Measurements from ENCODE around the gene PGS1. TPM values are rescaled to one million over a fixed set of nuclear protein-coding genes. Genes with fewer than 3 reads are reported as not detected.

Gene PGS1
- total and polyA plus RNA-seq, 2 experiments from 2014 or later, result 30.4 to 42.5 TPM

DNA sequence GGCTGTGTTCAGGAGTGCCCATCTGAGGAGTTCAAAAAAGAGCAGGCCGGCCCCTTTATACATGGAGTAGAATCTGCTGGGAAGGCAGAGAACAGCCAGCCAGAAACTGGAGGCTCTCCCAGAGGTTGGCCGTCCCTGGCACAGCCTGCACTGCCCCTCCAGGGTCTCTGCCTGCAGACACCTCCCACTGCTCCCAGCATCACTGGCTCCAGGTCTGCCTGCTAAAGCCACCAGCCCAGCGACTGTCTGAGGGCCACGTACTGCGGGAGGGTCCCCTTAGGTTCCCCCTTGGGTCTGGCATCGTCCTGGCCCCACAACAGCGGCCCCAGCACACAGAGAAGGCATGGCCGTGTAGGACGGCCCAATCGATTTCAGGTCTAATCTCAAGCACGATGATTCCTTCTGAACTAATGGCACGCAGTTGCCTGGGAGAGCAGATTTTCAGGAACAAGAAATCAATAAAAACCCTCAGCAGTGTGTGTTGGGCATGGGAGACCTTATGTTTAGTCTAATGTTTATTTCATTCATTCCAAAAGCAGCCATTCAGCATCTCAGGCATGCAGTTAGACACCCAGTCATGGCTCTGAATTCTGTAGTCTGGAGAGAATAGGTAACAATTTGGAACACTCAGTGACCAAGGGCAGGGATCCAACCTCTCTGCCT lies 95.6 kb downstream of the PGS1 start:
- no peak for TF ChIP-seq EZH2 (IDR thresholded peaks at IDR 0.05; ENCODE audit: borderline replicate concordance)
- TF ChIP-seq, protein P1, sequence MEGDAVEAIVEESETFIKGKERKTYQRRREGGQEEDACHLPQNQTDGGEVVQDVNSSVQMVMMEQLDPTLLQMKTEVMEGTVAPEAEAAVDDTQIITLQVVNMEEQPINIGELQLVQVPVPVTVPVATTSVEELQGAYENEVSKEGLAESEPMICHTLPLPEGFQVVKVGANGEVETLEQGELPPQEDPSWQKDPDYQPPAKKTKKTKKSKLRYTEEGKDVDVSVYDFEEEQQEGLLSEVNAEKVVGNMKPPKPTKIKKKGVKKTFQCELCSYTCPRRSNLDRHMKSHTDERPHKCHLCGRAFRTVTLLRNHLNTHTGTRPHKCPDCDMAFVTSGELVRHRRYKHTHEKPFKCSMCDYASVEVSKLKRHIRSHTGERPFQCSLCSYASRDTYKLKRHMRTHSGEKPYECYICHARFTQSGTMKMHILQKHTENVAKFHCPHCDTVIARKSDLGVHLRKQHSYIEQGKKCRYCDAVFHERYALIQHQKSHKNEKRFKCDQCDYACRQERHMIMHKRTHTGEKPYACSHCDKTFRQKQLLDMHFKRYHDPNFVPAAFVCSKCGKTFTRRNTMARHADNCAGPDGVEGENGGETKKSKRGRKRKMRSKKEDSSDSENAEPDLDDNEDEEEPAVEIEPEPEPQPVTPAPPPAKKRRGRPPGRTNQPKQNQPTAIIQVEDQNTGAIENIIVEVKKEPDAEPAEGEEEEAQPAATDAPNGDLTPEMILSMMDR (IDR thresholded peaks at IDR 0.05; ENCODE audit: poor library complexity), result no peak
- TF ChIP-seq EZH2phosphoT487 (IDR thresholded peaks at IDR 0.05; ENCODE audit: low read depth, severe bottlenecking, unreplicated experiment), result no peak
- Histone ChIP-seq H3K4me2 (no peak overlapping the region), H3K4me1 (ENCODE audit: insufficient read depth) (no peaks in the 10 kb centered on the region), H3K9me3 (ENCODE audit: low read depth) (no peaks in the 10 kb centered on the region), H3K4me3 (no peak overlapping the region), H3K9me2 (replicated peaks; ENCODE audit: insufficient read depth) (no peaks in the 10 kb centered on the region), H3K27ac (no peak overlapping the region), H3K79me2 (no peaks in the 10 kb centered on the region), H2AFZ (no peak overlapping the region), H3K36me3 (replicated peaks; ENCODE audit: insufficient read depth, low read depth) (no peaks in the 10 kb centered on the region), H4K20me1 (ENCODE audit: insufficient read depth, poor library complexity, severe bottlenecking) (no peaks in the 10 kb centered on the region), H3K27me3 (no peaks in the 10 kb centered on the region)
- DNase-seq (ENCODE audit: low spot score), result no peak
- 92% methylated on average over 12 of the region's 12 CpGs for WGBS (ENCODE audit: low lambda C conversion rate, missing lambda C conversion rate)

Small RNA genes within 50 kb of the gene (small RNA-seq; reads per million reads assigned to genes)
- gene RF00415, result not detected
- not detected for gene RN7SL236P

Other genes with a start within 250 kb of the PGS1 start
- 20.9 and 26.7 TPM in 2 replicates for gene TMC6, start 249.9 kb upstream of the PGS1 start, total RNA-seq
- gene TMC6, start 249.9 kb upstream of the PGS1 start, polyA plus RNA-seq, result 57.9 and 62.8 TPM in 2 replicates
- gene TMC8, start 247.9 kb upstream of the PGS1 start, total RNA-seq, result 0.07 and 0.16 TPM in 2 replicates
- 1.2 and 3.3 TPM in 2 replicates for gene TMC8, start 247.9 kb upstream of the PGS1 start, polyA plus RNA-seq
- gene C17orf99, start 232.3 kb upstream of the PGS1 start, total RNA-seq, result 0.32 and 0.33 TPM in 2 replicates
- gene C17orf99, start 232.3 kb upstream of the PGS1 start, polyA plus RNA-seq, result 0.62 and 0.77 TPM in 2 replicates
- 48.3 and 72.5 TPM in 2 replicates for gene SYNGR2, start 210.1 kb upstream of the PGS1 start, total RNA-seq
- 160 and 191 TPM in 2 replicates for gene SYNGR2, start 210.1 kb upstream of the PGS1 start, polyA plus RNA-seq
- gene TK1, start 191.6 kb upstream of the PGS1 start, total RNA-seq, result 8.3 and 13.8 TPM in 2 replicates
- 29.9 and 31.9 TPM in 2 replicates for gene TK1, start 191.6 kb upstream of the PGS1 start, polyA plus RNA-seq
- gene AFMID, start 191.3 kb upstream of the PGS1 start, total RNA-seq, result 61.2 and 86.2 TPM in 2 replicates
- gene AFMID, start 191.3 kb upstream of the PGS1 start, polyA plus RNA-seq, result 26.6 and 26.7 TPM in 2 replicates
- gene BIRC5, start 164.4 kb upstream of the PGS1 start, total RNA-seq, result 12.0 and 14.6 TPM in 2 replicates
- gene BIRC5, start 164.4 kb upstream of the PGS1 start, polyA plus RNA-seq, result 12.4 and 18.0 TPM in 2 replicates
- gene TMEM235, start 147.0 kb upstream of the PGS1 start, total RNA-seq, result 0.27 TPM in 1 of 2 replicates, not detected in the other
- 0.21 and 0.30 TPM in 2 replicates for gene TMEM235, start 147.0 kb upstream of the PGS1 start, polyA plus RNA-seq
- 130 and 172 TPM in 2 replicates for gene SOCS3, start 18.6 kb upstream of the PGS1 start, total RNA-seq
- gene SOCS3, start 18.6 kb upstream of the PGS1 start, polyA plus RNA-seq, result 181 and 246 TPM in 2 replicates
- gene DNAH17, start 198.7 kb downstream of the PGS1 start, total RNA-seq, result 0.16 and 0.20 TPM in 2 replicates
- 1.5 and 4.4 TPM in 2 replicates for gene DNAH17, start 198.7 kb downstream of the PGS1 start, polyA plus RNA-seq